NK-92 (cell line): ENCODE measurements around the gene KCNIP1.

Source experiments
- DNase-seq: peaks from one replicate; lab custom pipeline; 2025; ENCODE audit not compliant: unreplicated experiment; lab: John Stamatoyannopoulos, UW

The KCNIP1 gene

DNA sequence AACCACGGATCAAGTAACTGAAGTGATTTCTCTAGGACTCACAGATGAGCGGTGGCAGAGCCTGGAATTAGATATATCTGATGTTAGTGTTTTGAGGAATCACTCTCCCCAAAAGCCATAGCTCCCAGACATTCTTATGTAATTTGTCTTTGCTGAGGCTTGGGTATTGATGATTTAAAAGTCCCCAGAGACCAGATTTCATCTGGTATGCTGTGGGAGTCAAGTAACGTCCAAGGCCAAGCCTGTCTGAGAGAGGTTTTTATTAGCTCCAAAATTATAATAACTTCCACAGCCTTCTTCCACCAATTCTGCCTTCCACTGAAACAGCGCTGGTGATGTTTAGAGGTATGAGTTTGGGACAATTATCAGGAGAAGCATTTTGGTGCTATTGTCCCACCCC, 21.3 kb upstream of the KCNIP1 start:
- DNase-seq = no peak

DNA sequence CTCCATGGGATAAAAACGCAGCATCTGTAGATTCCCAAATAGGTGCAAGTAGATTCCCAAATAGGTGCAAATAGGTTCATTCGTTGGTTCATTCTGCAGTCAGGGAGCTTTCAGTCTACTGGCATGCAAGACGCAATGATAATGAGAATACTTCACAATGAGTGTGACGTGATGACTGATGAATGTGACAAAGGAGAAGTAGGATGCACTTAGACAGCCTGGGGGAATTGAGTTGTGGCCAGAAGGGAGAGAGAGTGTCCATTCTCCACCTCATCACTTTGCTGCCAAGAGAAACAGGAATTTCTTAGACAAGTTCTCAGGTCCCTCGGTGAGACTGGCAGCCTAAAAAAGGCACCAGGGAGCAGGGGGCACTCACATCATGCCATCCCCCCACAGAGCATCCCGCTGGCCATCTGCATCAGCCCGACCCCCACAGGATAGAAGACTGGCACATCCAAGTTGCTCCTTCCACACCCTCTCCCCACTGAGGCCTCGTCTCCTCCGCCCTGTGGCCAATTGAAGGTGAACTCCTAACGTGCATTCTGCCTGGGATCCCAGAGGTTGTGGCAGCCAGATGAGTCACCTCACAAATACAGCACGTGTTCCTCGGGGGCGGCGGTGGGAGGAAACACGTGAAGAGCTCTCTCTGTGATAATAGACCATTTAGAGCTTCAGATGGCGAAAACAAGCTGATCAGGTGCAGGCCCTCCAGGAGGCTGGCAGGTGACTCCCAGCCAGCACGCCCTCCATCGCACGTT, 19.9 kb upstream of the KCNIP1 start:
- no peak for DNase-seq

DNA sequence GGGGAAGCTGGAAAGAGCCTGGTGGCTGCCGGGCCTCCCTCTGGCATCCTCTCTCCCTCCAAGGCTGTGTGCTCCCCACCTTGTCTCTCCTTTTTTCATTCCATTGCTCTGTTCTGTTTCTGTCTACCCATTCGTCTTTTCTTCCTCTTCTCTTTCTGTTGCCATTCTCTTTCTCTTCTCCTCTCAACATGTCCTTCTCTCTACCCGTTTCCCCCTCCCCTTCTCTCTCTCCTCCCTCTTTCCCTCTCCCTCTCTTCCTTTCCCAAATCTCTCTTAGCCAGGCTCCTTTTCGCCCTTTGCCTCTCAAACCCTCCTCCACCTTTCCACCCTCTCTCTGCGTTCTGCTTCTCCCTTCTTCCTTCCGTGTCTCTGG, 19.4 kb upstream of the KCNIP1 start:
- no peak for DNase-seq

DNA sequence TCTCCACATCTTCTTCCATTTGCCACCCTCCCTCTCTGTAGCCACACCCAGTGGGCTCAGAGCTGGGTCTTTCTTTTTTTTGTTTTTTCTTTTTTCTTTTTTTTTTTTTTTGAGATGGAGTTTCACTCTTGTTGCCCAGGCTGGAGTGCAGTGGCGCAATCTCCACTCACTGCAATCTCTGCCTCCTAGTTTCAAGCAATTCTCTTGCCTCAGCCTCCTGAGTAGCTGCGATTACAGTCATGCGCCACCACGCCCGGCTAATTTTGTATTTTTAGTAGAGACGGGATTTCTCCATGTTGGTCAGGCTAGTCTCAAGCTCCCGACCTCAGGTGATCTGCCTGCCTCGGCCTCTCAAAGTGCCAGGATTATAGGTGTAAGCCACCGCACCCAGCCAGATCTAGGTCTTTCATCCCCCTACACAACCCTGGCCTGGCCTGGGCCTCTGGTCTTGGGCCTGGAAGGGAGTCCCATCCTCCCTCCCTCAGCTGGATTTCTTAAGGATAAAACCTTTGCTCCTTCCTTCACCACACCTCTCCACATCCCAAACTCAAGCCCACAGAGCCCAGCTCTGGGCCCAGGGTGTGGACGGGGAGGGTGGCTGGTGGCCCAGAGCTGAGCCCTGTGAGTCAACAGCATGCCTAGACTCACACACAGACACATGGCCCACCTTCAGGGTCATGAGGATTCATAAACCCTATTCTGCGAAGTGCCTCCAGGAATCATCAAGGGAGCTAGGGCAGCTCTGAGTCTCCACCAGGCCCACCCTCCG, 18.8 kb upstream of the KCNIP1 start:
- no peak for DNase-seq

DNA sequence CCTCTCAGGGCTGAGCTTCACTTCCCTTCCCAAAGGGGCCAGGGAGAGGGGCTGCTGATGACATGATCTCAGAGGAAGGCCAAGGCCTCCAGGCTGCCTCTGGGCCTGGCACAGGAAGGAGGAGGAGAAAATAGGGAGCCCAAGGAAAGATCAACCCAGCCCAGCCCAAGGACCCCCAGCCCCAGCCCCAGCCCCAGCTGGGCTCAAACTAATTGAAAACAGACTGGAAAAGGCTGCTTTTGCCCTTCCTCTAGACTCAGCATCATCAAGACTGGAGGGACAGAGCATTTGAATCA, 18.3 kb upstream of the KCNIP1 start:
- no peak for DNase-seq

DNA sequence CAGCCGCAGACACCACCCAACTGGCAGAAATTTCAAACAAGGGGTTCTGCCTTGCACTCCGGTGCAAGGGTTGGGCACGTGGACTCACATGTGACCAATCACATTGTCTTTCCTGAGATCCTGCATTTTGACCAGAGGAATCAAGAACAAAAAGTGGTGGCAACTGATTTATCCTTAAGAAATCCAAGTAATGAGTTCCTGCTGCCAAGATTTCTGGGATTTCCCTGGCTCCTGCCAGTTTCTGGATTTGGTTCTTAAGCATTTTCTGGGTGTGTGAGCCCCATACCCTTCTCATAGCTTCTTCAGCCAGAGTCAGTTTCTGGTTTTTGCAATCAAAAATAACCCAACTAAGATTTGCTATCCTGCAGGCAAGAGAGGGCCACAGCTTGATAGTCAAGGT, 17.4 kb upstream of the KCNIP1 start:
- DNase-seq = no peak

DNA sequence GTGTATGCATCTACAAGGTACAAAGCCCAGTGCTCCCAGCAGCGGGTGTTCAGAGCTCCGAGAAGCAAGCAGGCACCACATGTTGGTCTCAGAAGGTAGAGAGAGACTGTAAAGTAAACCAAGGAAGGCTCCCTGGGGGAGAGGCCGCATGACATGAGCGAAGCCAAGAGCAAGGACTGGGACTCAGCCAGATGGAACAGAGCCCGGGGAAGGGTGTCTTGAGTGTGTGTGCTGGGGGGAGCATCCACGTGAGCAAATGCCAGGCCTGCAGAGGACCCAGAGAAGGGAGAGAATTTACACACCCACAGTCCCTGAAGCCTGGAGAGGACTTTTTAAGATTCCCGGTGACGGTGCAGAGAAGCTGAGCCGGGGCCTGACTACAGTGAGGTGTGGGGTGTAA, 15.2 kb upstream of the KCNIP1 start:
- DNase-seq = no peak

DNA sequence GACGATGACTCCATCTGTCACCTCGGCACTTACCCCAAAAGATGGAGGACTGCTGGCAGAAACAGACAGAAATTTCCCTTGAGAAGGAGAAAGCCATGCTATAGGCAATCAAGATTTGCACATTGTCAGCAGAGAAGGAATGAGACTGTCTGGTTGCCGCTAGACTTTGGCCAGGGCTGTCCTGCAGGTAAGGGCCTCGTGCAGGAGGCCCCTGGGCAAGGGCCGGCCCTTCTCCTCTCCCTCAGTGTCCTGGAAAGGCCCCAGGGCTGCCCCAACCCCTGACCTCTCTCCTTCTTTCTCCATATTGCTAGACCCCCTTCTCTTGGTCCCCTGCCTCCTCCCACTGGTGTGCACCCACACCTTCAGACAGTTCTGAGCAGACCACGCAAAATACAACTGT, 14.6 kb upstream of the KCNIP1 start:
- DNase-seq = no peak

DNA sequence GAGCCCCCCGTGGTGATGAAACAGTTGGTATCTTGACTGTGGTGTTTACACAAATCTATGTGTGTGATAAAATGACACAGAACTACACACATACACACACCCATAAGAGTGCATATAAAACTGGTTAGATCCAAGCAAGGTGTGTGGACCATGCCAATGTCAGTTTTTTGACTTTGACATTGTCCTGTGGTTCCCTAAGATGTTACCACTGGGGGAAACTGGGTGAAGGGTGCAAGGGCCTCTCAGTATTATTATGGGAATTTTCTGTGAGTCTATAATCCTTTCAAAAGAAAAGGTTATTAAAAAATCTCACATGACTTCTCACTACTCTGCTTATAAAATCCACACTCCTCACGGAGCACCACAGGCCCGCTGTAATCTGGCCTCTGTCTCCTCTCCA, 13.4 kb upstream of the KCNIP1 start:
- DNase-seq = no peak

DNA sequence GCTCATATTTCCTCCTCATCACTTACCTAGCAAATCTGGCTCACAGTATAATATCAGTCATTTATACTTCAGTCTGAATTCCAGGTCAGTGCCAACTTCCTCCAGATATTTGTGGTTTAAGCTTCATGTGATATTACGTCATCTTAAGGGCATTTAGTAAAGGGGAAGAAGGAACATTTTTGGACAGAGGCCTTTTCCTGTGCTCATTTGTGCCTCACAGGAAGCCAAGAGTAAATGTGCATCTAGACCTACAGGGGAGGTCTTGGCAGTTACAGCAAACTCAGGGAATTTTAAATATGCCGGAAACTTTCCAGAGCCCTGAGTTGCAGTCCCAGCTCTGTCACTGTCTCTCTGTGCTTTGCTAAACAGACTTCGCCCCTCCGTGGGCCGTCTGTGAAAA, 12.3 kb upstream of the KCNIP1 start:
- DNase-seq = no peak

DNA sequence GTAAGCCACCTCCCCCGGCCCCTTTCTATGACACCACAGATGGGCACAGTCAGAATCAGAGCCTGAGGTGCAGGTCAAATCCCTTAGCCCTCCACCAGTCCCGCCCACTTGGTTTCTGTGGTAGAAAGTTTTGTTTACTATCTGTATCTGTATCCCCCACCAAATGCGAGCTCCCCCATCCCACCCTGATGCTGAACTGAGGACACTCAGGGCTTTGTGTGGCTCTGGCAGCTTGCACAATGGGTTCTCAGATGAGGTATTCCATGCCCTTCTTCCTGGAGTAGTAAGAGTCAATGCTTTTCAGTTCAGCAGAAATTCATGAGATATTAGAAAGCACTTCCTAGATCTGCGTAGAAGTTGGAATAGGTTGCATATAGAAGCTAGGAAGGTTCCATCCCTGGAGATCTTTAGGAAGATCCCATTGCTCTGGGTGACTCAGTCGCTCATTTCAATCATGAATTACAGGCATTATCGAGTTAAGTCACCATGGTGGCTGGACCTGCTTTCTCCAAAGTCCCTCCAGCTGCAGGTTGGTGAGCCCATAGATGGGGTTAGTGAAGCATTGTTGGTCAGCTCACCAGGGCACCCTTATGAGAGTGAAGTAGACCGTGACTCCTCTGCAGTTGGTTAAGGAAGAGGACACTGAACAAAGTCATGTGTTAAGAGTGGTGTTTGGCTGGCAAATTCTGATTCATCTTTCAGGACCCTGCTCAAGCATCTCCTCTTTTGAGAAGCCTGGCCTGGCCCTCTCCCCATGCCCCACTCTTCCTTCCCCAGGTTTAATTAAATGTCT, 10.6 kb upstream of the KCNIP1 start:
- no peak for DNase-seq

DNA sequence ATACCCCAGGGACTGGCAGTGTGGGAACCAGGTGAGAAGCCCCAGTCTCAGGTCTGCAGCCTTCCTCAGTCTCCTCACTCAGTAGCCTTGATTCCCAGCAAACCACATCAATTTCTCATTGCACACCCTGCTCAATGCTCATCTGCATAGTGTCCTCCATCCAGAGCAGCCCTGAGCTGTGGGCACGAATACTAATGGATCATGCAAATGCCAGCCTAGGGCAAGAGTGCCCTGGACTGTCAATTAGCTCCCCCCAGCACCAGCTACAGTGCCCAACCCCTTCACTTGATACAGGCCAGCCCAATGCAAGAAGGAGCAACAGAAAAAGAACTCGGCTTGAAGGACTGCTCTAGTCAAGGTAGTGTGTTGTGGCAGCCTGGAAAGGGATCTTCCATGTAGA, 9.8 kb upstream of the KCNIP1 start:
- no peak for DNase-seq

DNA sequence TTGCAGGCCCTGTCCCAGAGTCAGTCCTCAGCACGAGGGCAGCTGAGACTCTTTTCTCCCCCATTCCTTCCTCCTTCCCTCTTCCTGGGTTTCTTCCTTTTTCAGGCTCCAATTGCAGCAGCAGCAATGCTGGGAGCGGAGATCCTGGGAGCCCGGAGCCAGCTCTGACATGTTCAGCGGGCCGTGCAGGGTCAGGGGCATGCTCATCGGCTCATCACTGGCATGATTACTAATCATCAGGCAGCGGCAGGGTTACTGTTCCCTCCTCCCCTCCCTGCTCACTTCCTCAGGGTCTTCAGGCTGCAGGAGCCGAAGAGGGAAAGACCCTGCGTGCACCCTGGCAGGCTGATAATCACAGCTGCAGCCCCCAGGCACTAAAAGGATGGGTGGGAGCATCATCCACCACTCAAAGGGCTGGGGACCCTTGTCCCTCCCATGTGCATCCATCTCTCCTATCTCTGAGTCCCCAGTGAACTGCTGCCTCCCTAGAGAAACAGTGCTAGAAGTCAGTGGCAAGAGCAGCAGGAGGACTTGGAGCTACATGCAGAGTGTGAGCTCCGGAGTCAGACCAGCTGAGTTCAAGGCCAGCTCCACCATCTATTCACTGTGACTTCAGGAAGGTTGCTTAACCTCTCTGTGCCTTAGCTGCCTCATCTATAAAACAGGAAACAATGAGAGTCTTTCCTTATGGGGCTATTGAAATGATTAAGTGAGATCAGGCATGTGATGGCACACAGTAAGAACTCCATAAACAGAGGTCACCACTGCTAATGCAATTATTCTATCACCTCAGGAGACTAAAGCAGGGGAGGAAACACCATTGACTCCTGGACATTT, 7.8 kb upstream of the KCNIP1 start:
- DNase-seq = no peak

DNA sequence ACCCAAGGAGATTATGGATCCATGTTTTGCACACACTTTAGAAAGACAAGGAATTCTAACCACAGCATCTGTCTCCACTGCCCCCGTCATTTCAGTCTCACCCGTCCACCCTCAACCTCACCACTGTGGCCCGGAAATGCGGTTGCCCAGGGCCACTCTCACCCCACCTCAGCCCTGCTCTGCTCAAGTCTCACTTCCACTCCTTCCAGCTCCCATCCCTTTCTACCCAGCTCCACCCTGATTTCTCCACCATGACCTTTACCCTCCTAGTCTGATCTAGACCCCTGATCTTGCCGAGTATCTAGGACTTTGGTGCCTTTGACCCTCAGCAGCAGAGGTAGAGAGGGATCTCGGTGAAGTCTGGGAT, 7.2 kb upstream of the KCNIP1 start:
- DNase-seq = no peak

DNA sequence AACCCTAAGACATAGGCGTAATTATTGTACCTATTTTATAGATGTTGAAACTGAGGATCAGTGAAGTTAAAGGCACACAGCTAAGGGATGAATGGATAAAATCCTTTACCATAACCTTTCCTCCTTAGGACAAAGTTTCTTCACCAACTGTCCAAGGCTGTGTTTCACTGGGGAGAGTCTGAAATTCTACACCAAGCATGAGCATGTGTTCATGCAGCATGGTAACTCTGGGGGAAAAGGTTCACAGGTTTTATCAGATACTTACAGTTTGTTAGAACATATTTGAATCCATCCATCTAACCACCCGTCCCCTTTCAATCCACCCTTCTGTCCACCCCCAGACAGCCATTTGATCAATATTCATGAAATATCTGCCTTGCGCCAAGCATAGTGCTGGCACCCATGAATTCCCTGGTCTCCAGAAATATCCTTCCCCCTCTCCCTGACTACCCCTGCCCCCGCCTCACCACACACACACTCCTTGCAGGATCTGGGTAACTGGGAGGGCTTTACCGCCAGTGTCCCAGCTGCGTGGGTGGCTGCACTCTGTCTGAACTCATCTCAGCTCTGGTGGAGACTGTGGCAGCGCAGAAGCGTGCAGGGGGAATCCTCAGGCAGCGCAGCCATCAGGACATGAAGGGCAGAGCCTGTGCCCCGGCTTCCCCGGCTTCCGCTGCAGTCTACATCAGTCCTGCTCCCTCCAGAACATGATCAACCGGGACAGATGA, 6.3 kb upstream of the KCNIP1 start:
- DNase-seq = no peak

DNA sequence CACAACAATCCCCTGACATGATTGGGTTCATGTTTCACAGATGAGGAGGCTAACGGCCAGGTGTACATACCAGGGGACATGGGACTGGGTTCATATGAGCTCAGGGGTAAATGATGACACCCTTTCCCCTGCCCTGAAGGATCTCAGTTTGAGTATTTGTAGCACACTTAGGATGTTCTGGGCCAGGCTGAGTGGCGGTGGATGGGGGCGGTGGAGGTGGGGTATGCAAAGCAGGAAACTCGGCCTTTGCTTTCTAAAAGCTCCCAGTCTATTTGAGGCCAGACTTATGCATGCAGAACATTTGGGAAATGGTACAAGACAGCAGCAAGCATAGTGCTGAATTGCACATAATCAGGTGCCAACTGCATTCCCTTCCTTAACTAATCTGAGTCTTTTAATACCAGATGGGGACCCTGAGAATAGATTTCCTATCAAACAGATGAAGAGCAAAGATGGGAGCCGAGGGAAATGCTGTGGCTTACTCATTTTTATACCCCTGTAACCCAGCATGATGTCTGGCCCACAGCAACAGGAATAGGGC, 4.9 kb upstream of the KCNIP1 start:
- no peak for DNase-seq

DNA sequence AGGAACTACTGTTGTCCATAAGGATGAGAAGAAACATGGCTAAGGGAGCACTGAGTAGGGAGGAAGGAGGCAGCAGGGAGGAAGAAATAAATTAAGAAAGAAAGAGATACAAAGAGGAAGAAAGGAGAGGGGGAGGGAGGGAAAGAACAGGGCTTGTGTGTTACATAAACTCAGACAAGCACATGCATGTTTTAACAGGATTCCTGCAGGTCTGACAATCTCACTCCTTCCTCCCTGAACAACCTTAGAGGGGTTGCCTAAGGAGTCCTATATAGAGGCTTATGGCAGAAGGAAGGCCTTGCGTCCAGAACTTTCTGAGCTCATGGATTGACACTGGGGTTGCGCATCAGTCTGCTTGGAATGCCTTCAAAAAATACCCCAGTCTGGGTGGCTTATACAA, 4.2 kb upstream of the KCNIP1 start:
- DNase-seq = no peak

DNA sequence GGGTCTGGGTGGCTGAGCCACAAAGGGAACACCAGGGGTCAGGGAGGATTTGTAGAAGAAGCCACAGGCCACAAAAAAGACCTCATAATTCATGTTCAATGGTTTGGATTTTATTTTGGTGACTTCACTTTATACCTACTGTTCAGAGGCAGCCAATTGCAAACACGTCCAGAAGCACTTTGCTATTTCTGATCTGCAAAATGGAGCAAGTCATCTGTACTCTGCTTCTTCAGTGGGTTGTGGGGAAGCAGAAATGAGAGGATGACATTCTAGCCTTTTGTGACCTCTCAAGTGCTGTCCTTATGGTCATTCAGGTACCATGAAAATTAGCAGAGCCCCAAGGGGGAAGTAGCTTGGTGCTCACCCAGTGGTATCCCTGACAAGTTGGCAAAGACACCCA, 2.5 kb upstream of the KCNIP1 start:
- no peak for DNase-seq

DNA sequence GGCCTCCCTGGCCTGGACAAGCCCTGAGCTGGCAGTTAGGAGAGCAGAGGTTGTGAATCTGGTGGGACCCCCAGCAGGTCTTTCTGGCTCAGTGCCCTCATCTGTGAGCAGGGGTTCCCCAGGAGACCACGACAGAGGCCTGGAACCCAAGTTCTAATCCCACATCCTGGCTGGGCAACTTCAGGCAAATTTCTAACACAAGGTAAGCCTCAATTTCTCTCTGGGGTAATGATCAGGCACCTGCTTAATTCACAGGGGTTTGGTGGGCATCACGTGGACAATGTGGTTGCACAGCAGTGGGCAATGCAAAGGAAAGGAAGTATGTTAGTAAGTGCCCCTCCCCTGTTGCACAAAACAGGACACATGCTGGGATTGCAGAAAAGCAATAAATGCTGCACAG, 1.9 kb upstream of the KCNIP1 start:
- DNase-seq = no peak

DNA sequence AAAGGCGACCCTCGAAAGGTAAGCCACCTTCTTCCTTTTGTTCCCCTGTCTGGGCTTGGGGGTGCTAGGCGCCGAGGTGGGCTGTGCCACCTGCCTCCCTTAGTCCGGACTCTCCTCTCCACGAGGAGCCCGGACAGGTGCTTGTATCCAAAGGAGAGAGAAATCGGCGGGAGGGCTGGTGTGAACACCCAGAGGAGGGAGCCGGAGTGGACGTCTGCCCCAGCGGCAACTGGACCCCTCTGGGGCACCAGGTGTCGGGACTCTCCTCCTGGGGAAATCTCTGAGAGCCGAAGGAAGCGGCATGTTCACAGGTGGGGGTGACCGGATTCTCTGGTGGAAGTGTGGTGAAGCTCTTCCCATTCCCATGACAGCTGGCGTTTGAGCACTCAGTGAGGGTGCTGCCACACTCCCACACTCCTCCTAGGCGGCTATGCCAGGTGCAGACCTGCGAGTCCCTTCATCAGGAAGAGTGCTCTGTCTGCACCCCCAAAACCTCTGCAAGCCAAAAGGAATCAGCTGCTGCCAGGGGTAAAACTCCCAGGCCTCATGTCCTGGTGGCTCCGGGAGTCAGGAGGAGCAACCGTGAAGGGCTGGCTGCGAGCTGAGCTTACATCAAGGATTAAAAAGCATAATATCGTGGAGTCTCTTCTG, 921 bp downstream of the KCNIP1 start:
- DNase-seq = no peak
